Fibroblast of peridontal ligament (primary cell): ENCODE measurements around the gene UBAC1.
"Not testable (repeated sequence)": the region's sequence is repeated elsewhere in the genome, so short reads cannot be mapped to it uniquely, and the experiment has no call there.

Experiments used
- DNase-seq: peaks from one replicate; pipeline ENCODE4 v3.0.0-alpha.2; 2010; ENCODE audit errors: extremely low read depth

Gene UBAC1

GRCh38 chr9:135978642-135979546 is 17.7 kb upstream of the UBAC1 start:
- DNase-seq, result no peak

GRCh38 chr9:135976944-135977343 is 15.8 kb upstream of the UBAC1 start:
- no peak for DNase-seq

GRCh38 chr9:135976531-135976930 is 15.4 kb upstream of the UBAC1 start:
- DNase-seq, result no peak

- no peak for DNase-seq
Observed at GRCh38 chr9:135975834-135976233, 14.7 kb upstream of the UBAC1 start.

GRCh38 chr9:135974220-135974573 is 13.0 kb upstream of the UBAC1 start:
- DNase-seq, result no peak

GRCh38 chr9:135973277-135974219 is 12.4 kb upstream of the UBAC1 start:
- DNase-seq, result no peak

GRCh38 chr9:135971892-135972291 is 10.7 kb upstream of the UBAC1 start:
- DNase-seq, result no peak

- no peak for DNase-seq
Observed at GRCh38 chr9:135971111-135971766, 10.1 kb upstream of the UBAC1 start.

GRCh38 chr9:135970128-135970815 is 9.1 kb upstream of the UBAC1 start:
- no peak for DNase-seq

GRCh38 chr9:135969064-135969683 is 8.0 kb upstream of the UBAC1 start:
- no peak for DNase-seq

GRCh38 chr9:135968601-135969000 is 7.4 kb upstream of the UBAC1 start:
- DNase-seq, result no peak

GRCh38 chr9:135968083-135968476 is 6.9 kb upstream of the UBAC1 start:
- DNase-seq, result no peak

- DNase-seq, result not testable (repeated sequence)
Observed at GRCh38 chr9:135966916-135967260, 5.7 kb upstream of the UBAC1 start.

GRCh38 chr9:135965124-135965756 is 4.1 kb upstream of the UBAC1 start:
- DNase-seq, result no peak

- no peak for DNase-seq
Observed at GRCh38 chr9:135963938-135964337, 2.8 kb upstream of the UBAC1 start.

GRCh38 chr9:135963338-135963737 is 2.2 kb upstream of the UBAC1 start:
- DNase-seq, result no peak

GRCh38 chr9:135962696-135963307 is 1.6 kb upstream of the UBAC1 start:
- no peak for DNase-seq

- no peak for DNase-seq
Observed at GRCh38 chr9:135961811-135962695, 880 bp upstream of the UBAC1 start.
